H1 (cell line): ENCODE results near the gene MDFI.

Source experiments
- EP300 ChIP-seq, 2 experiments: IDR thresholded peaks; 1 replicate in 1 of 2; 2 replicates in 1 of 2; pipeline ENCODE4 v1.6.1; 2011 to 2012; ENCODE audit warnings: low read depth in 2 of 2, low read length in 2 of 2, mild to moderate bottlenecking in 2 of 2, borderline replicate concordance in 1 of 2, inconsistent platforms in 1 of 2, moderate library complexity in 1 of 2
- MAFK ChIP-seq: IDR thresholded peaks from 2 replicates; pipeline ENCODE4 v1.6.1; 2012; ENCODE audit warnings: low read depth, mild to moderate bottlenecking, improper control_type of control experiment, low read length
- RFX5 ChIP-seq: IDR thresholded peaks from 2 replicates; pipeline ENCODE4 v1.6.1; 2011; ENCODE audit warnings: low read depth, low read length, improper control_type of control experiment, borderline replicate concordance
- SRF ChIP-seq: IDR thresholded peaks from 2 replicates; pipeline ENCODE4 v1.6.1; 2011; ENCODE audit warnings: mild to moderate bottlenecking, low read depth, low read length, moderate library complexity
- TF ChIP-seq, protein P1 (sequence below), 3 experiments: IDR thresholded peaks; 1 replicate in 2 of 3; 2 replicates in 1 of 3; pipeline versions ENCODE4 v1.5.1 to v1.6.1; 2011; ENCODE audit warnings: low read length in 3 of 3, mild to moderate bottlenecking in 3 of 3, inconsistent platforms in 2 of 3, low read depth in 1 of 3, moderate library complexity in 1 of 3; ENCODE audit not compliant: insufficient read depth in 1 of 3; ENCODE audit errors: control extremely low read depth in 1 of 3
- TF ChIP-seq, protein P2 (sequence below): IDR thresholded peaks from 2 replicates; pipeline ENCODE4 v1.6.1; 2011; ENCODE audit warnings: low read depth, mild to moderate bottlenecking, low read length; ENCODE audit not compliant: insufficient read depth

GRCh38 chr6:41634657-41635056 lies 3.6 kb upstream of the MDFI start:
- TF ChIP-seq, protein P1, sequence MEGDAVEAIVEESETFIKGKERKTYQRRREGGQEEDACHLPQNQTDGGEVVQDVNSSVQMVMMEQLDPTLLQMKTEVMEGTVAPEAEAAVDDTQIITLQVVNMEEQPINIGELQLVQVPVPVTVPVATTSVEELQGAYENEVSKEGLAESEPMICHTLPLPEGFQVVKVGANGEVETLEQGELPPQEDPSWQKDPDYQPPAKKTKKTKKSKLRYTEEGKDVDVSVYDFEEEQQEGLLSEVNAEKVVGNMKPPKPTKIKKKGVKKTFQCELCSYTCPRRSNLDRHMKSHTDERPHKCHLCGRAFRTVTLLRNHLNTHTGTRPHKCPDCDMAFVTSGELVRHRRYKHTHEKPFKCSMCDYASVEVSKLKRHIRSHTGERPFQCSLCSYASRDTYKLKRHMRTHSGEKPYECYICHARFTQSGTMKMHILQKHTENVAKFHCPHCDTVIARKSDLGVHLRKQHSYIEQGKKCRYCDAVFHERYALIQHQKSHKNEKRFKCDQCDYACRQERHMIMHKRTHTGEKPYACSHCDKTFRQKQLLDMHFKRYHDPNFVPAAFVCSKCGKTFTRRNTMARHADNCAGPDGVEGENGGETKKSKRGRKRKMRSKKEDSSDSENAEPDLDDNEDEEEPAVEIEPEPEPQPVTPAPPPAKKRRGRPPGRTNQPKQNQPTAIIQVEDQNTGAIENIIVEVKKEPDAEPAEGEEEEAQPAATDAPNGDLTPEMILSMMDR (IDR thresholded peaks at IDR 0.05; ENCODE audit: control extremely low read depth in 1 of 3, insufficient read depth in 1 of 3, low read depth in 1 of 3, low read length in 3 of 3), result peak in 1 of 3 experiments; percentile 1; a peak in 1 of 4 replicates
- TF ChIP-seq SRF (no peak), MAFK (no peak), RFX5 (no peak), EP300 (IDR thresholded peaks at IDR 0.05; ENCODE audit: borderline replicate concordance in 1 of 2, low read depth in 2 of 2, low read length in 2 of 2) (no peak)
- TF ChIP-seq, protein P2, sequence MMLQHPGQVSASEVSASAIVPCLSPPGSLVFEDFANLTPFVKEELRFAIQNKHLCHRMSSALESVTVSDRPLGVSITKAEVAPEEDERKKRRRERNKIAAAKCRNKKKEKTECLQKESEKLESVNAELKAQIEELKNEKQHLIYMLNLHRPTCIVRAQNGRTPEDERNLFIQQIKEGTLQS, result no peak
